ENCODE data around the gene SIK2.

Gene SIK2

DNA sequence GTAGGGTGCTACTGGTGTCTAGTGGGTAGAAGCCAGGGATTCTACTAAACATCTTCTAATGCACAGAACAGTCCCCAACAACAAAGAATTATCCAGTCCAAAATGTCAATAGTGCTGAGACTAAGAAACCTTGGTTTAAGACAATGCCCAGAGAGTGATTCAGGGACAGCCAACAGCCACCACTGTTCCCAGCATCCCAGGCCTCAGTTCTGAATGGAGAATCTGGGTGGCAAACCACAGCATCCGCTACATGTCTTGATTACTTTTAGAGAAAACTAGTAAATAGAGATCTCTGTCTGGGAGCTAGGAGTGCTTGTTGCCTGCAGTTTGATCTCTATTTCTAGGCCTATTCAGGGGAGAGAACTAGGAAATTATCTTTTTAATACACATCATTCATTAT is 20.9 kb upstream of the SIK2 start:
- no peak overlapping the region for H3K4me3 ChIP-seq (ENCODE audit: low read depth, low read length)

DNA sequence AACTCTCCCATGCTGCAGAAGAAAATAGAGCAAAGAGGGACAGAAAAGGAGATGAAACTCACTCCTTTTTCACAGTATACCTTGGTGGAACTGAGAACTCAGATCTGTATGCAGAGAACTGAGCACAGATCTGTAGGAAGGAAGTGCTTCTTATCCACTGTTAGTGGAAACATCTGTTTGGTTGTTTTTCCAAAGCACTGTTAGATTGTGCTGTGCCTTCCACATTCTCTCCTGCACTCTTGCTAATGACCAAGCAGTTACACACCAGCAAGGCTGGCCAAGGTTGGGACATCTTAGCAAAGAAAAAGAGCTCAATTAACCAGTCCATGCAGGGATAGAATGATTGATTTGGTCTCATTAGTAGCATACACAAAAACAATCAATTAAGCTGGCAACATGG is 20.1 kb upstream of the SIK2 start:
- no peak overlapping the region for H3K4me3 ChIP-seq (ENCODE audit: low read depth, low read length)

DNA sequence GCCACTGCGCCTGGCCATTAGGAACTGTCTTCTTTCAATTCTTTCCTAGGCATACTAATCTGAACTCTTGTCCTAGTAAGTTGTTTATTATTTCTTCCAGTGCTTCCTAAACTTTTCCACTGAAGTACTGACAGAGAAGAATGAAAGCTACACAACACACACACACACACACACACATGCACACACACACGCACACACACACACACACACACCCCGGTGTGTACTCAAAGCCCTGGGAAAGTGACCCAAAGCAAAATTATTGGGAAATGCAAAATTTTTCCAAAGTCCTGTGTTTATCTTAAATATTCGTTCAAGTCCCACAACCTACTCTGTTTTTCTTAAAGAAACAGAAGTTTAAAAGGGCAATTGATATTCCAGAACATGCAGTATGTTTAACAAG is 19.4 kb upstream of the SIK2 start:
- no peak overlapping the region for H3K4me3 ChIP-seq (ENCODE audit: low read depth, low read length)

DNA sequence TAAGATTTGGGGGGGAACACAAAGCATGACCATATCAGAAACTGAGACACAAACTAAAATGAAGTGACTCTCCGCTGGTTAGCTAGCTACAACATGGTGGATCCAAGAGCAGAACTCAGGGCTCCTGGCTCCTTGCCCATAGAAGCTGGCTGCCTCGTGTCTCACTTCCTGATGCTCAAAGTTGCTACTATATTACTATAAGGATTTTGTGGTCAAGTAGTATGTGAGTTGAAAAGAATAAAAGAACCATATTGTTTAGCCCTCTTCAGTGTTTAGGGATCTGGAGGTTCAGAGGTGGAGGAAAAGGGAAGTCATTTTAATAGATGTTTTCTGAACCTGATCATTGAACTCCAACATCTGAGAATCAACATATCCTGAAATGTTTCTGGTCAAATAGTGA is 16.9 kb upstream of the SIK2 start:
- no peak overlapping the region for H3K4me3 ChIP-seq (ENCODE audit: low read depth, low read length)

DNA sequence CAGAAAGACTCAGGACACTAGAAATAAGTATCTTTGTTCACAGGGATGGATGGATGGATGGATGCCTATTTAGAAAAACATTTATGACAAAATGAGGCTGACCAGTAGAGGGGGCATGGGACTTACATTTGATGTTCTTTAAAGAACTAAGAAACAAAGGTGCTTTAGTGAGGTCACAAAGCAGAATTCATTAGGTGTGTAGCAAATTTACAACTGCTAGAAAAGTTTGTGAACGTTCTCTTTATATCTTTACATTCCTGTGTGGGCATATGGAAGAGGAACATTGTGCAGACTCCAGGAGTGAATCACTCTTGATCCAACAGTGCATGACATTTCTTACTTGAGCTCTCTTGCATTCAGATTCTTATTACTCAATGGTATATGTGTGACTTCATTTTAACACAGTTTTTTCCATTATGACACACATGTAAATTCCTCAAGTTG is 15.8 kb upstream of the SIK2 start:
- no peak overlapping the region for H3K4me3 ChIP-seq (ENCODE audit: low read depth, low read length)

DNA sequence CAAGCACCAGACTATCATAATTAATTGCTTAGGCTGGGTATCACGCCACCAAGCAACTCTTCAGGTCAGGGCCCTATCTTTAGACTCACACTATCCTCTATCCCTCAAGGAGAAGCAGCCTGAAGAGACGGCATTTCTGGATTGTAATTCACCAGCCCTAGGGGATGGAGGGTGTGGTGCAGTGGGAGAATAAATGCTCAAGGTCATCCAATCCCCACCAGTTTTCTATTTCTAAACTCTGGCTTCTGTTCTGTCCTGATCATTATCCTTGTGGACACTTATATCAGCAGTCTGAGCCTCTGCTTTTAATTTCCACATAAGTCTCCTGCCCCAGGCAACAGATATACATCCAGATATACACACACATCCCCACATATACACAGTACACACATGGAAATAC is 13.1 kb upstream of the SIK2 start:
- no peak overlapping the region for H3K4me3 ChIP-seq (ENCODE audit: low read depth, low read length)

DNA sequence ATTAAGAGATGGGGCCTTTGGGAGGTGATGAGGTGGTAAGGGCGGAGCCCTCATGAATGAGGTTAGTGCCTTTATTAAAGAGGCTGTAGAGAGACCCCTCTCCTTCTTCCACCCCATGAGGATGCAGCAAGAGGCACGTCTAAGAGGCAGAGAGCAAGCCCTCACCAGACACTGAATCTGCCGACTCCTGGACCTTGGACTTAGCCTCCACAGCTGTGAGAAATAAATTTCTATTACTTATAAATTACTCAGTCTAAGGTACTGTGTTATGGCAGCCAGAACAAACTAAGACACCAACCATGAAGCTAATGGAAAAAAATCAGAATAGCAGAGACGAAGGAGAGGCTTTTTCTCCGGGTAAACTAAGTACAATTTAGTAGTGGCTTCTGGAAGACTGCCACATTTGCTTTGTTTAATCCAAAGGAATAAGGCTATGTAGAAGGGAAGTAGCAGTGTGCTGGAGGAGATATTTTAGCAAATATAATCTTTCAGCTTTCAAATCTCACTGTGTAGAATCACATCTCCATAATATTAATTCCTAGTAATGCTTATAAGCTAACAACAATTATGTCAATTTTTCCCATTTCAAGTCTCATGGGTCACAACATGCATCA is 12.3 kb upstream of the SIK2 start:
- no peak overlapping the region for H3K4me3 ChIP-seq (ENCODE audit: low read depth, low read length)

DNA sequence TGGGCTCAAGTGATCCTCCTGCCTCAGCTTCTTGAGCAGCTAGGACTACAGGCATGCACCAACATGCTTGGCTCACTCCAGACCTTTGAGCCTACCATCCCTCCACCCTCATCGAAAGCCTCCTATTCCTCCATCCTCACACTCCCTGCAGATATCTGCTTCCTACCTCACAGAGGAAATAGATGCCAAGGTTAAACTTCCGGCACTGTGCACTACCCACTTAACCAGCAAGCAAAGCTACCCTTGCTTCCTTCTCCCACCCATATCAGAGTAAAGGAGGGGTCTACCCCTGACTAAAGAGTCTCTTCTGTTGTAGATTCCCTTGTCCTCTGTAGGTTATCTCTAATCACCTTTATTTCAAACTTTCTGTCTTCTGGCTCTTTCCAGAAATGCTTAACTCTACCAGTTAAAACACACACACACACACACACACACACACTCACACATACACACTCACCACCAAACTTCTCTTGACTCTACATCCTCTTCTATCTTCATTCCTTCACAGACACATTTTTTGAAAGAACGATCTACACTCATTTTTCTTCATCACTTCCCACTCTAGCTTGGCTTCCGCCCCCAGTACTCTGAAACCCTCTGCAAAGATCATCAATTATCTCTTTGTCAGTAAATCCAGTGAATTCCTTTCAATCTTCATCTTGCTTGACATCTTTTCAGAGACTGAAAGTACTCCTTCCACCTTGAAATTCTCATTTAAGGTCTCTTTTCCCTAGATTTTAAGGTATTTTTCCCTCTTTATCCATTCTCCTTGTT is 10.9 kb upstream of the SIK2 start:
- no peak overlapping the region for H3K4me3 ChIP-seq (ENCODE audit: low read depth, low read length)

DNA sequence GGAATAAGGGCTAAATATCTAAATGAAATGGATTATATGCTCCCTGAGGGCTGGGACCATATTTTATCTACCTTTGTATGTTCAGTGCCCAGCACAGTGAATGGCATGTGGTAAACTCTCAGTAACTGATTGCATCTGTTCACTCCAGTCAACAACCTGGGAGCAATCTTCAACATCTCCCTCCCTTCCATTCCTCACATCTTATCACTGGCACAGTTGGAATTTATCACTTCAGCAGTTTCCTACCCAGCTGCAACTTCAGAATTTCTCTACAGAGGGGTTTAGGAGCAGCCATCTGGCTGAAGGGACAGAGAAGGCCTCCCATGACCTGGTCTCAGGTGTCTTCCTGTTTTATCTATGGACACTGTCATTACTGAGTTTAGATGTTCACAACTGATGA is 9.8 kb upstream of the SIK2 start:
- H3K4me3 ChIP-seq (ENCODE audit: low read depth, low read length) = no peak overlapping the region

DNA sequence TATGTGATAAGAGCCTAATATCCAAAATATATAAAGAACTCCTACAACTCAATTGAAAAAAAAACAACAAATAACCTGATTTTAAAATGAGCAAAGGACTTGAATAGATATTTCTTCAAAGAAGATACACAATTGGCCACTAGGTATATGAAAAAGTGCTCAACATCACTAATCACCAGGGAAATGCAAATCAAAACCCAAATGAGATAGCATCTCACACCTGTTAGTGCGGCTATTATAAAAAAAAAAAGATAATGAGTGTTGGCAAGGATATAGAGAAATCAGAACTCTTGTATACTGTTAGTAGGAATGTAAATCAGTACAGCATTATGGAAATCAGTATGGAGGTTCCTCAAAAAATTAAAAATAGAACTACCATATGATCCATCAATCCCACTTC is 5.9 kb upstream of the SIK2 start:
- no peak overlapping the region for H3K4me3 ChIP-seq (ENCODE audit: low read depth, low read length)

DNA sequence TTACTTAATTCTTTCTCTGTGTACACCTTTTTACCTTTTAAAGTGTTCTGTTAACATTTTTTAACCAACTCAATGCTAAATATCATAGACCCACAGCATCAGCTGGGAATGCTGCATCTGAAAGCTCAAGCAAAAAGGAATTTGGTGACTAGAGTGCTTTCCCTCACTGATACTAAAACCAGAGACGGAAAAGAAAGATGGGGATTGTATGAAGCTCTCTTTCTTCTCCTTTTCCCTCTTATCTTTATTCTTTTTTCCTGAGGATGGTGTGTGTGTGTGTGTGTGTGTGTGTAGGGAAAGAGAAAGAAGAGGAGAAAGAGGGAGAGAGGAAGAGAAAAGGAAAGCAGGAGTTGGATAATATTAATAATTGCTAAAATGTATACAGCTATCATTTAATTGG is 4.1 kb upstream of the SIK2 start:
- H3K4me3 ChIP-seq (ENCODE audit: low read depth, low read length) = no peak overlapping the region

DNA sequence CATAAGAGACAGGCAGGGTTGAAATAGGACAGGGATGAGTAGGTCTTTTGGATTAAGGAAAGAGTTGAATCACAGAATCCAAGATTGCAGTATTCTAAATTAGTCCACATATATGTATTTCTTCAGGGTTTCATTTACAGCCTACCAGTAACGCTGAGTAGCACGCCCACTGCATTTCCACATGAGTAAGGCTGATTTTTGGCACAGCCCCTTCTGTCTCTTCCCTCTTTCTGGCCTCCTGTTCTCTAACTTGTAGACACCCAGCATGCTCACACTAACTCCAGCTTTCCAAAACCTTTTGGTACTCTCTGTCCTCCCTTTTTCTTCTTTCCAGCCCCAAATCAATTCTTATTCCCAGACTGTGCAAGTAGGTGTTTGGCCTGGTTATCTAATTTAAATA is 3.7 kb upstream of the SIK2 start:
- no peak overlapping the region for H3K4me3 ChIP-seq (ENCODE audit: low read depth, low read length)

DNA sequence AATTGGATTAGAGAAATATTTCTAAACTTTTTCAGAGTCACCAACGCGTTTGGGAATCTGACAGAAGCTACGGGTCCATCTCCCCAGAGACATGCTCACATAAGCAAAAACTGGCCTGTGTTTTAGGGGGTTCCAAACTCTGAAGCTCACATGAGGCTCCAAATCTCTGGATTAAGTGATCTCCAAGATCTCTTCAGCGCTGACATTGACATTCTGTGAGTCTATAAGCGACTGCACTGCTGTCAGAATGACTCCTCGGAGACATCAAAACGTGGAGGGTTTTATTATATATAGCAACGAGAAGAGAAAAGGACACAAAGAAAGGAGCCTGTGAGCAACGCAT is 642 bp upstream of the SIK2 start:
- H3K4me3 ChIP-seq (ENCODE audit: low read depth, low read length) = no peak overlapping the region

DNA sequence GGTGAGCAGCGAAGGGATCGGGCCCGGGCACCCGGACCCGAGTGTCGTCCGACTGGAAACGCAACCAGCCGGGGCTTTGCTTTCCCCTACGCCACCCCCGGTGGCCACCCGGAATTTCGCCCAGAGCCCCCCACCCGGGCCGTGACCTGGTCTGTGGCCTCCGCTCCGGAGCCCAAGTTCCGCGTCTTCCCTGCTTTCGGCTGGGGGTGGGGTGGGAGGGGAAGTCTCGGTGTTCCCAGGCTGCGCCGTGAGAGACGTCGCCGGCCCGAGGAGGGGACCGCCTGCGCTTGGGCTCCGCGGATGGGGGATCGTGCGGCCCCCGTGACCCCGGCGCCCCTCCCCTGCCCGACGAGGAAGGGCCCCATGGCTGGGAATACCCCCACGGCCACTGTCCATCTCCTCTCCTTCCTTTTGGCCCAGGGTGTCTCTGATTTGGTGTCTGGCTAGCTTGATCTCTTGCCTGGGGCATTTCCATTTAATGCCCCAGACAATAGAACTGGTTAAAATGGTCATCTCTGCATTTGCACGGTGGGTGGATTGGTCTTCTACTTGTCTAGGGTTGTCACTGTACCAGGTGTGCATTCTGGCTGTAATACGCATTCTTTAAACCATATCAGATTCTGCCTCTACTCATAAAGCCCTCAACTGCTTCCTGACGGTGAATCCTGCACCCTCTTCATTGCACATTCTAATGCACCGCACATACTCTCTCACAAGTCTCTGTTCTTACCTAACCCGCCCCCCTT is 789 bp downstream of the SIK2 start:
- peak overlapping the region; percentile 74 for H3K4me3 ChIP-seq (ENCODE audit: low read depth, low read length)

DNA sequence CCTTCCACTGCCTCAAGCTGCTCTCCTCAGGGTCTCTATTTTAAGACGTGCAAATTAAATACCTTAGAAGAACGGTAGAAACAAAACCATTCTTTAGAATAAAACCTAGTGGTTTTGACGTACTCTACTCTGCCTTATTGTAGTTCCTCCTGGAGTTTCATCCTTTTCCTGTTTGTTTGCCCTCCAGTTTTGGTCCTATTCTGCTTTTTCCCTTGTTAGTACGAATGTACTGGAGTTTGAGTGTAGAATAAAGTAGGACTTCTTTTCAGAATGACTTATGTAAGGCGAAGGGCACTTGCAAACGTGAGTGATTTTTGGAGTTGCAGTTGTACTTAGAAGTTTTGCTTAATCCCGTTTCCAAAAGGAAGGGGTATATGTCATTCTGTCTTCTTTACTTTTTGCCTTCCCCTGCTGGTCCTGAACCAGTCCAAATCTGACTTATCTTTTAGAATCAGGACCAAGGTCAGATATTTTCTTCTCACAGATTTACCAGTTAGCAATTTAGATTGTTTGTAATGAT is 1.4 kb downstream of the SIK2 start:
- H3K4me3 ChIP-seq (ENCODE audit: low read depth, low read length) = peak overlapping the region; percentile 74

DNA sequence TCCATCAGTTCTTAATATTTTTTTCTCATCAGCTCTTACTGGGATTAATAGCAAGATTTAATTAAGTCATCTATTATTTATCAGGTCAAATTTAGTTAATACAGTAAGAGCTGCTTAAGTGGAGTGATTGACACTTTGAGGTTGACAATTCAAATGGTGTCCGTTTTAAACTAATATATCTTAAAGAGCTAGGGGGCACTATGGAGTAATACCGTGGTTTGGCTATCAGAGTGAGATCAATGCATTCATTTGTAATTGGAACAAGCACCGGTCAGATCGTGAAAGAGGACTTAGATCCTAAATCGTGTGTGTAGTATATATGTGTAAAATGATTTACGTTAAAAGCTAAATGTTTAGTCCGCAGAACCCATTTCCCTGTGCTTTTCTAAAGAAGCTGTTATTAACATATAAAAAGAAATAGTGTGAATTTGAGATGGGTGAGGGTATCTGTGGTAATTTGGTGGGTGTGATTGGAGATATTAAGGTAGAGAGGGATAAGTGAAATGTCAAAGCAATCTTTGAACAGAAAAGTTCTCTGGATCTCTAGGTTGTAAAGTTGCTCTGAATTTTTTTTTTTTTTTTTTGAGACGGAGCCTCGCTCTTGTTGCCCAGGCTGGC is 2.3 kb downstream of the SIK2 start:
- H3K4me3 ChIP-seq (ENCODE audit: low read depth, low read length) = no peak overlapping the region

DNA sequence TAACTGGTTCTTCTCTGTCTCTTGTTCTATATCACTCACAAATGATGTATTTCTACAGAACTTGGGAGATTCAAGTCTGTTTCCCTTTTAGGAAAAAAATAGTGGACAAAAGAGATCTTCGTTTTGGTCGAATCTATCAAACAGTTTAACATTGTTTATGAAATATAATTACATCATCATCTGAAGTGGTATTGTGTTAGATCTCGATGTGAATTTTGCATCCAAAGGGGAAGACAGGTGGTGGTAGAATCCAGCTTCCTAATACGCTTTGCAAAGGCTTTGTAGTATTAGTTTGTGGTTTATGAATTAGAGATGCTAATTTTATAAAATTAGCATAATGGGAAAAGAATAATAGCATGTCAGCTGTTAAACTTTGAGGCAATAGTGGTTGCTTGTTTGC is 3.4 kb downstream of the SIK2 start:
- no peak overlapping the region for H3K4me3 ChIP-seq (ENCODE audit: low read depth, low read length)

DNA sequence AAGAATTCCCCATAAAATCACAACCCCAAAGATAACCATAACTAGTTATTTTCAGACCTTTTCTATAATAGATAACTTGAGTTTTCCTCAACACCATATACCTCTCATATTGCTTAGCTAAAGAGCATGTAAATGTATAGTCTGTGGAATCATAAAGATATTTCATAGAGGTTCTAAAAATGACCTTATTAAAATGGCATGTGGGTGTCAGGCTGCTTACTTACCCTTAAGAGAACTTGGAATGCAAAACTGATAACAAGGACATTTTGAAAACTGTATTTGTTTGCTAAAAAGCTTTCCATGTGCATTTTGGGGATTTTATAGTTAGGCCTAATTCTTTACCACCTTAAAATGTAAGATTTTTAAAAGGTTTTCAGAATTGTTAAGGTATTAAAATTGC is 4.7 kb downstream of the SIK2 start:
- no peak overlapping the region for H3K4me3 ChIP-seq (ENCODE audit: low read depth, low read length)

DNA sequence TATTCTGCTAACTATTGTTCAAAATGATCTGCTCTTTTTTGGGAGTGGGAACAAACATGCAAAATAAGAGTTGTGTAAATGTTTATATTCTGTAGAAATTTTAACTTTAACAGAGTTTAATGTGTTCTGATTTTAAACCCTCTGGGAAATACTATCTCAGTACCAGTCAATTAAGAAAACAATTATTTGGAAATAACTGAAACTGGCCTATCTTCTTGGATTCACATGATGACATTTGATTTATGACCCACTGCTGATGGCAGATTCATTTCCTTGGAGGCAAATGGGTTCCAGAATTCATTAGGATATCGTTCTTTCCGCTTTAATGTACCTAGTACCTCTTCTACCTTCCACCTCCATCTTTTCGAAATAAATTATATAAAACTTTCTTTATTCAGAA is 5.5 kb downstream of the SIK2 start:
- H3K4me3 ChIP-seq (ENCODE audit: low read depth, low read length) = no peak overlapping the region

DNA sequence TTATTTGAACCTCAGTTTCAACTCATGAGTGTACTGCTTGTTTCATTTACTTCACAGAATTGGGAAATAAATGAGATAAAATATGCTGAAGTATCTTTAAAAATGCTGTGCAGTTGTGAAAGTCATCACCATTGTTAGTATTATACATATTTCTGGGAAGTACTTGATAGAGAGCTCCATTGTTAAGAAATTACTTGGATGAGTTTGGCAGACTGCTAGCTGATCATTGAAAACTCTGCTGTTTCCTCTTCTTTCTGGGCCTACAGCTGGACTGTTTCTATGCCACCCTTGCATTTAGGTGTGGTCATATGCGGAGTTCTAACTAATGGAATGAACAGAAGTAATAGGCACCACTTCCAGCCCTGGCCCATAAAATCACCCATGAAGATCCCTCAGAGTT is 10.0 kb downstream of the SIK2 start:
- H3K4me3 ChIP-seq (ENCODE audit: low read depth, low read length) = no peak overlapping the region

DNA sequence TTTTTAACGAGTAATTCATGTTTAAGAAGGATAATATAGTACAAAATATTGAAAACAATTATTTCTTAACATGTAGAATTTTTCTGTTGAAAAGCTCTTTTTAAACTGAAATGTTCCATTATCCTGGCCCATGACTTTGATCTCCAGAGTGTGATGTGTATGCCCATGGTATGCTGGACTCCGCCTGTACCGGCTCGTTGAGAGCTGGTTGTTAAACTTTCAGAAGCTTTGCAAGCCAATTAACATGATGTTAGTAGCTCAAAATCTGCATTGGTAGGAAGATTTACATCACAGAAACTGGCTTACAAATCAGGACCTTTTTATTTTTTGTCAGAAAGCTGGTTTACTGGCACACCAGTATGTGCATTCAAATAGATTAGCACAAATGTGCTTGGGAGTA is 15.0 kb downstream of the SIK2 start:
- no peak overlapping the region for H3K4me3 ChIP-seq (ENCODE audit: low read depth, low read length)

DNA sequence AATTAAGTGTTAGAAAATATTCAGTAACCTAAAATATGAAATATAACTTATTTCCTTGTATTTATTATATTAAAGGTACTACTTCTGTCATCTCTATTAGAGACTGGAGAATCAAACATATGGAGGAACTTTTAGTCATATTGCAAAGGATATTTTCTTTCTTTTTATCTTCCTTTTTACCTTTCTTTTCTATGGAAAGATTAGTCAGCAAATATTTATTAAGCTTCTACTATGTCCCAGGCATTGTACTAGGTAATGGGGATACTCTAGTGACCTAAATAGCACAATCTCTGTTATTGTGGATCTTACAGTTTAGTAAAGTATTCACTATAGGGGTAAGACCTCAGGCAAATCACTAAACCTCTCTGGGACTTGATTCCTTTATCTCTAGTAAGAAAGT is 18.3 kb downstream of the SIK2 start:
- no peak overlapping the region for H3K4me3 ChIP-seq (ENCODE audit: low read depth, low read length)
